Neural progenitor cell (in vitro differentiated cells): Measurements from ENCODE around the gene SUSD1.

Source experiments
- CTCF ChIP-seq: fragments of 200-600 bp; sonication (generic); IDR thresholded peaks from 2 replicates; pipeline ENCODE4 v1.5.1; 2017; ENCODE audit warnings: antibody characterized with exemption, mild to moderate bottlenecking
- EZH2 ChIP-seq: fragments of 200-600 bp; sonication (generic); IDR thresholded peaks from 2 replicates; pipeline ENCODE4 v1.6.1; 2017; ENCODE audit warnings: antibody characterized with exemption, mild to moderate bottlenecking, moderate library complexity
- EZH2phosphoT487 ChIP-seq: fragments of 200-600 bp; sonication (generic); IDR thresholded peaks from 2 replicates; pipeline ENCODE4 v1.6.1; 2017; ENCODE audit warnings: antibody characterized with exemption

- TF ChIP-seq CTCF (no peak), EZH2 (no peak), EZH2phosphoT487 (no peak)
These were observed 32.7 kb downstream of the SUSD1 start for GRCh38 chr9:112142420-112142819.
